ENCODE measurements around the gene DIDO1.

DNA sequence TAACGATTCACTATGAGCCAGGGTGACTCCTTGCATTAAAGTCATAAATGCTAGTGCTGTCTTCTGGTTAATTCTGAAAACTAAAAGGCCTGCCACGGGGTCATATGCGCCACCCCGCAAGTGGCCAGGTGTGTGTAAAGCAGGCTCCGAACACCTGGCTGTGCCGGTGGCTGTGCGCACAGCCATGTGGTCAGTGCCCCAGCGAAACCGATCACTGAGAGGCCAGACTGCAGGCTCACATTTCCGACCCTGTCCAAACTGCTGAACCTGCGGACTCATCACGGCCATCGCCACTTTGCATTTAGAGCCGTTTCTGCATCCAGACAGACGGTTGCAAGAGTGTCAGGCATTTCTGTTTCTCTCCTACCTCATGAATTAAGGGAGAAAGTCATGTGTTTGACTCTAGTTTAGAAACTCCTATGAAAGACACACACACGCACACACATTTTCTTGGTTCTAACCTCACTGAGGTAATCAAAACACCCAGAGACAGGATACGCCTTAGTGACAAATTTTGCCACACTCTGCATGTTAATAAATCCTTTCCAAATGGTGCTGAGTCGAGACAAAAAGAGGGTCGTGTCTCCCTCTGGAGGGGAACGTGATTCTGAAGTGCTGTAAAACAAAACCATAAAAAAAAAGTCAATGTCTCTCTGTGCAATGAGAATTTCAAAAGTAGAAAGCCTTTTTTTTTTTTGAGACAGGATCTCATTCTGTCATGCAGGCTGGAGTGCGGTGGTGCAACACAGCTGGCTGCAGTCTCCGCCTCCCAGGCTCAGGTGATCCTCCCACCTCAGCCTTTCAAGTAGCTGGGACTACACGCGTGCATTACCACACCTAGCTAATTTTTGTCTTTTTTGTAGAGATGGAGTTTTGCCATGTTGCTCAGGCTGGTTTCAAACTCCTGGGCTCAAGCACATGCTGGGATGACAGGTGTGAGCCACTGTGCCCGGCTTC is 33.7 kb downstream of the DIDO1 start:
- TF ChIP-seq, protein P1, sequence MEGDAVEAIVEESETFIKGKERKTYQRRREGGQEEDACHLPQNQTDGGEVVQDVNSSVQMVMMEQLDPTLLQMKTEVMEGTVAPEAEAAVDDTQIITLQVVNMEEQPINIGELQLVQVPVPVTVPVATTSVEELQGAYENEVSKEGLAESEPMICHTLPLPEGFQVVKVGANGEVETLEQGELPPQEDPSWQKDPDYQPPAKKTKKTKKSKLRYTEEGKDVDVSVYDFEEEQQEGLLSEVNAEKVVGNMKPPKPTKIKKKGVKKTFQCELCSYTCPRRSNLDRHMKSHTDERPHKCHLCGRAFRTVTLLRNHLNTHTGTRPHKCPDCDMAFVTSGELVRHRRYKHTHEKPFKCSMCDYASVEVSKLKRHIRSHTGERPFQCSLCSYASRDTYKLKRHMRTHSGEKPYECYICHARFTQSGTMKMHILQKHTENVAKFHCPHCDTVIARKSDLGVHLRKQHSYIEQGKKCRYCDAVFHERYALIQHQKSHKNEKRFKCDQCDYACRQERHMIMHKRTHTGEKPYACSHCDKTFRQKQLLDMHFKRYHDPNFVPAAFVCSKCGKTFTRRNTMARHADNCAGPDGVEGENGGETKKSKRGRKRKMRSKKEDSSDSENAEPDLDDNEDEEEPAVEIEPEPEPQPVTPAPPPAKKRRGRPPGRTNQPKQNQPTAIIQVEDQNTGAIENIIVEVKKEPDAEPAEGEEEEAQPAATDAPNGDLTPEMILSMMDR (IDR thresholded peaks at IDR 0.05), result no peak
- TF ChIP-seq POLR2A (IDR thresholded peaks at IDR 0.05), result no peak

Data from Peyer's patch (tissue), 4 donors.